ENCODE data around the gene ZBTB20.

Gene ZBTB20

GRCh38 chr3:115072265-115073021 lies 74.6 kb downstream of the ZBTB20 start:
- H3K4me1 ChIP-seq (ENCODE audit: insufficient read depth, low read length), result no peaks in the 10 kb centered on the region
- no peak overlapping the region for H3K27ac ChIP-seq (ENCODE audit: low read length)
- H3K9me3 ChIP-seq (ENCODE audit: insufficient read depth, low read length, severe bottlenecking), result no peaks in the 10 kb centered on the region
- TF ChIP-seq, protein P1, sequence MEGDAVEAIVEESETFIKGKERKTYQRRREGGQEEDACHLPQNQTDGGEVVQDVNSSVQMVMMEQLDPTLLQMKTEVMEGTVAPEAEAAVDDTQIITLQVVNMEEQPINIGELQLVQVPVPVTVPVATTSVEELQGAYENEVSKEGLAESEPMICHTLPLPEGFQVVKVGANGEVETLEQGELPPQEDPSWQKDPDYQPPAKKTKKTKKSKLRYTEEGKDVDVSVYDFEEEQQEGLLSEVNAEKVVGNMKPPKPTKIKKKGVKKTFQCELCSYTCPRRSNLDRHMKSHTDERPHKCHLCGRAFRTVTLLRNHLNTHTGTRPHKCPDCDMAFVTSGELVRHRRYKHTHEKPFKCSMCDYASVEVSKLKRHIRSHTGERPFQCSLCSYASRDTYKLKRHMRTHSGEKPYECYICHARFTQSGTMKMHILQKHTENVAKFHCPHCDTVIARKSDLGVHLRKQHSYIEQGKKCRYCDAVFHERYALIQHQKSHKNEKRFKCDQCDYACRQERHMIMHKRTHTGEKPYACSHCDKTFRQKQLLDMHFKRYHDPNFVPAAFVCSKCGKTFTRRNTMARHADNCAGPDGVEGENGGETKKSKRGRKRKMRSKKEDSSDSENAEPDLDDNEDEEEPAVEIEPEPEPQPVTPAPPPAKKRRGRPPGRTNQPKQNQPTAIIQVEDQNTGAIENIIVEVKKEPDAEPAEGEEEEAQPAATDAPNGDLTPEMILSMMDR (IDR thresholded peaks at IDR 0.05; ENCODE audit: borderline replicate concordance, extremely low read depth, low read length, poor library complexity, severe bottlenecking), result no peak
- TF ChIP-seq EZH2 (IDR thresholded peaks at IDR 0.05; ENCODE audit: borderline replicate concordance, low read depth, low read length, severe bottlenecking), result no peak
- H3K4me2 ChIP-seq (ENCODE audit: insufficient read depth, low read length), result no peak overlapping the region
- no peak overlapping the region for H3K9ac ChIP-seq (ENCODE audit: low read depth, low read length)
- no peaks in the 10 kb centered on the region; the same call in 1 of the 2 replicates for H3K79me2 ChIP-seq (ENCODE audit: insufficient read depth, low read length)
- H4K20me1 ChIP-seq (ENCODE audit: insufficient read depth, low read length), result no peaks in the 10 kb centered on the region
- DNase-seq, result no peak
- no peaks in the 10 kb centered on the region for H3K36me3 ChIP-seq (ENCODE audit: insufficient read depth, low read length)
- no peak for ATAC-seq (ENCODE audit: insufficient read depth, low read depth)
- H2AFZ ChIP-seq (ENCODE audit: low read depth, low read length), result no peak overlapping the region
- no peaks in the 10 kb centered on the region for H3K27me3 ChIP-seq (ENCODE audit: insufficient read depth, low read length, poor library complexity)
- no peak overlapping the region for H3K4me3 ChIP-seq (ENCODE audit: low read depth in 1 of 2, low read length in 2 of 2)

DNA sequence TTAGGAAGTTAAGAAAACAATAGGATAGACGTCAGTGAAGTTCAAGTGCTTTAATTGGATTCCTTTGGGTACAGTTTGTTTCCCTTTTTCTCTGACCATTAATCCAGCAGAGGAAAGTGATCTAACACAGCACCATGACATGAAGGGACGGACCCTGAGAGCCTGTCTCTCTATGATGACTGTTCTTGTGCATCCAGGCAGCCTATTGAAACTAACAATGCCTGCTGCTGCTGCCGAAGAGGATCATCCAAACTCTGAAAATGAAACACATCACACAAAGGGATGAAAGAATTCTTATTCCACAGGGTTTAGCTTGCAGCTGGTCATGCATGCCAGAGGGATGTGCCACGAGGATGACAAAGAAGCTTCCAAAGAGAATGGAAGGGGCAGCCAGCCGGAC lies 75.5 kb downstream of the ZBTB20 start:
- no peaks in the 10 kb centered on the region for H4K20me1 ChIP-seq (ENCODE audit: insufficient read depth, low read length)
- no peaks in the 10 kb centered on the region for H3K4me1 ChIP-seq (ENCODE audit: insufficient read depth, low read length)
- no peaks in the 10 kb centered on the region for H3K9me3 ChIP-seq (ENCODE audit: insufficient read depth, low read length, severe bottlenecking)
- no peak overlapping the region for H3K4me2 ChIP-seq (ENCODE audit: insufficient read depth, low read length)
- H3K27me3 ChIP-seq (ENCODE audit: insufficient read depth, low read length, poor library complexity), result no peaks in the 10 kb centered on the region
- no peak overlapping the region for H3K27ac ChIP-seq (ENCODE audit: low read length)
- no peak overlapping the region for H3K9ac ChIP-seq (ENCODE audit: low read depth, low read length)
- no peak overlapping the region for H3K4me3 ChIP-seq (ENCODE audit: low read depth in 1 of 2, low read length in 2 of 2)
- TF ChIP-seq, protein P1 (IDR thresholded peaks at IDR 0.05; ENCODE audit: borderline replicate concordance, extremely low read depth, low read length, poor library complexity, severe bottlenecking), result no peak
- no peak for TF ChIP-seq EZH2 (IDR thresholded peaks at IDR 0.05; ENCODE audit: borderline replicate concordance, low read depth, low read length, severe bottlenecking)
- H2AFZ ChIP-seq (ENCODE audit: low read depth, low read length), result no peak overlapping the region
- DNase-seq, result no peak
- H3K36me3 ChIP-seq (ENCODE audit: insufficient read depth, low read length), result no peaks in the 10 kb centered on the region
- ATAC-seq (ENCODE audit: insufficient read depth, low read depth), result no peak
- no peaks in the 10 kb centered on the region; the same call in 1 of the 2 replicates for H3K79me2 ChIP-seq (ENCODE audit: insufficient read depth, low read length)

DNA sequence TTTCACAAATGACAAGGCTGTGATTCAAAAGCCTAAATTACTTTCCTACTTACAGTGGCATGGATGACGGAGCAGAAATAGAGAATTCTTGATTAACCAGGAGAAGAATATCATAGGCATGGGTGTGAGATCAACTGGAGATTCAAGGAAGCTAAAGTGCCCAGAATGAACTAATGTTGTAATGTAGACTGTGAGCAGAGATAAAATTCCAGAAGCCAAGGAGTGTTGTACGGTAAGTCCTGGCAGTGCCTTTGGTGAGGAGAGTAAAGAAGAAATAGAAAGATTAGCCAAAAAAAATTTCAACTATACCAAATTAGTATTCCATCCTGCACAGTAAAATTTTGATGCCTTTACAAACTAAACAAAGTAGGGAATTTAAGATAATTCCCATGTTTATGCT lies 75.9 kb downstream of the ZBTB20 start:
- H3K4me1 ChIP-seq (ENCODE audit: insufficient read depth, low read length), result no peaks in the 10 kb centered on the region
- no peak overlapping the region for H3K4me2 ChIP-seq (ENCODE audit: insufficient read depth, low read length)
- H3K27me3 ChIP-seq (ENCODE audit: insufficient read depth, low read length, poor library complexity), result no peaks in the 10 kb centered on the region
- no peaks in the 10 kb centered on the region for H3K9me3 ChIP-seq (ENCODE audit: insufficient read depth, low read length, severe bottlenecking)
- no peak overlapping the region for H3K27ac ChIP-seq (ENCODE audit: low read length)
- TF ChIP-seq, protein P1 (IDR thresholded peaks at IDR 0.05; ENCODE audit: borderline replicate concordance, extremely low read depth, low read length, poor library complexity, severe bottlenecking), result no peak
- TF ChIP-seq EZH2 (IDR thresholded peaks at IDR 0.05; ENCODE audit: borderline replicate concordance, low read depth, low read length, severe bottlenecking), result no peak
- no peaks in the 10 kb centered on the region; the same call in 1 of the 2 replicates for H3K79me2 ChIP-seq (ENCODE audit: insufficient read depth, low read length)
- no peak overlapping the region for H3K9ac ChIP-seq (ENCODE audit: low read depth, low read length)
- H2AFZ ChIP-seq (ENCODE audit: low read depth, low read length), result no peak overlapping the region
- H3K36me3 ChIP-seq (ENCODE audit: insufficient read depth, low read length), result no peaks in the 10 kb centered on the region
- DNase-seq (no peak), ATAC-seq (ENCODE audit: insufficient read depth, low read depth) (no peak)
- no peaks in the 10 kb centered on the region for H4K20me1 ChIP-seq (ENCODE audit: insufficient read depth, low read length)
- H3K4me3 ChIP-seq (ENCODE audit: low read depth in 1 of 2, low read length in 2 of 2), result no peak overlapping the region

Measured in DND-41 (cell line).